Ovary (tissue), 9 donors: ENCODE data around the gene INPP5A. TPM values are rescaled to one million over a fixed set of nuclear protein-coding genes. Genes with fewer than 3 reads are reported as not detected.

ENCODE experiments used
- DNase-seq, 5 donors: peaks; one replicate each; pipeline ENCODE4 v3.0.0-alpha.2; 2019 to 2020
- H3K27ac ChIP-seq, 2 donors: fragments of 200-600 bp; one replicate each; pipeline versions ENCODE4 v1.5.1 to v1.8.0; 2019 to 2022
- H3K27me3 ChIP-seq: fragments of 200-600 bp; one replicate; pipeline ENCODE4 v1.8.0; 2022
- H3K36me3 ChIP-seq: fragments of 200-600 bp; sonication (generic); one replicate; pipeline ENCODE4 v1.5.1; 2019
- H3K4me1 ChIP-seq: one replicate; pipeline ENCODE4 v1.8.1; 2013; ENCODE audit warnings: mild to moderate bottlenecking, moderate library complexity; ENCODE audit not compliant: insufficient read depth
- H3K4me3 ChIP-seq: fragments of 200-600 bp; sonication (generic); one replicate; pipeline ENCODE4 v1.5.1; 2017
- H3K9me3 ChIP-seq, 2 donors: fragments of 200-600 bp in 1 of 2; sonication (generic) in 1 of 2; one replicate each; pipeline versions ENCODE4 v1.5.1 to v1.8.1; 2013 to 2019; ENCODE audit warnings: mild to moderate bottlenecking in 1 of 2, moderate library complexity in 1 of 2
- EP300 ChIP-seq: sonication (generic); formaldehyde crosslinking; IDR thresholded peaks from one replicate; pipeline ENCODE4 v1.6.1; 2017; ENCODE audit warnings: antibody characterized with exemption
- POLR2A ChIP-seq: fragments of 450-650 bp; IDR thresholded peaks from one replicate; pipeline ENCODE4 v1.6.1; 2017; ENCODE audit warnings: antibody characterized with exemption, mild to moderate bottlenecking, moderate library complexity
- WGBS, 3 donors: extraction: QIAGEN DNeasy Blood & Tissue Kit in 1 of 3; methylation state at CpG; one replicate each; pipeline versions ENCODE4 v1.1.5 to v1.1.7; 2013 to 2017; 5-methylcytosine and 5-hydroxymethylcytosine counted together
- intact Hi-C, 4 donors: fragments of 100-400 bp; cut with DNase I; formaldehyde crosslinking; loops; one replicate each; pipeline versions ENCODE4 v1.11.0 to v1.15.1; 2022 to 2023
- polyA plus RNA-seq, 2 donors: library from polyadenylated mRNA; stranded (reverse); fragments of 200-250 nt in 1 of 2; fragments of 350-450 nt in 1 of 2; fragmentation: Illumina TruSeq in 1 of 2; extraction: RNeasy Lipid Tissue Mini Kit (QIAGEN cat#74804) in 1 of 2; gene quantifications; one replicate each; pipeline ENCODE4 v1.2.3, GENCODE V29; 2013 to 2014
- total RNA-seq, 7 donors: library from RNA; depleted of rRNA in 2 of 7; stranded (reverse); fragments of >200 nt in 2 of 7; fragmentation: NEBNext Ultra II Directional in 3 of 7; extraction: Animal tissue kit (Norgen Biotek cat#: 25700) in 3 of 7; gene quantifications; one replicate each; pipeline versions ENCODE4 v1.1.0 to v1.2.4, GENCODE V29; 2016 to 2023
- TF ChIP-seq, protein P1 (sequence below), 3 donors: fragments of 450-650 bp in 2 of 3; fragments of 200-600 bp in 1 of 3; IDR thresholded peaks; one replicate each; pipeline versions ENCODE4 v1.5.1 to v1.8.0; 2016 to 2022; ENCODE audit warnings: antibody characterized with exemption in 3 of 3, mild to moderate bottlenecking in 1 of 3
- donor health status: DM: no; HTN: no; CAD: no; lungs with moderate emphysema.
- donor health status: DM: no; HTN: no; CAD: no.
- donor health status: Bipolar disorder and iron deficiency.
- donor health status: DM: yes; HTN: yes; CAD: no.
- donor health status: DM: no; HTN: no; CAD: no.
- donor health status: DM: yes; HTN: yes; CAD: no.

The INPP5A gene
- total and polyA plus RNA-seq, 9 donors, result 19.8 to 41.2 (median 35.3) TPM

DNA sequence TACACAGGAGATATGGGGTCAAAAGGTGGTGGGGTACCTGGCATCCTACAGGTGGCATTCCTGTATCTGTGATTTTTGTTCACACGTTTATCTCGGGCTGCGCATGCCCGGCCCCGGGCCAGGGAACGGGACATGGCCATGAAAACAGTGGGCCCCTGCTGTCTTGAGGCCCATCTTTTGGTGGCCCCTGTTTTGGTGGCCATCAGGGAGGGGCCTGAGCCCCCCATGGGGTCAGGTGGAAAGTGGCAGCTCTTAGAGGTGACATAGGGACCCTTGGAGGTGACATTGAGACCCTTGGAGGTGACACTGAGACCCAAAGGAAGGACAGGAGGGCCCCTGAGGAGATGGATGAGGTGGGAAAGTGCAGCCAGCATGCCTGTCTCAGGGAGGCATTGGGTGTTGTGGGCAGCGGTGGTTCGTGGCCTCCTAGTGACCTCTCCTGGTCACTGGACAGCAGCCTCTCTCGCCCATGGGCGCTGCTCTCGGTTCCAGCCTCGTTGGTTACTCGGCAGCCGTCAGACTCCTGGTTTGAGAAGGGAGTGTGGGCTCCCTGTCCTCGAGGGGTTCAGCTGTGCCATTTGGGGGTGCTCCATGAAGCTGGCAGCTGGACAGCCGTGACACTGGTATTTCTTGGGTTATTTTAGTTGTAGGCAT, 39.9 kb downstream of the INPP5A start:
- intact Hi-C loops, result no loop called here
- no peaks in the 10 kb centered on the region for H3K36me3 ChIP-seq
- H3K4me1 ChIP-seq, result peaks cover 19% of the 10 kb centered on the region
- WGBS, 3 donors, result 75 to 83% (median 82%) methylated on average over 16 of the region's 16 CpGs
- no peaks in the 10 kb centered on the region for H3K9me3 ChIP-seq
- TF ChIP-seq POLR2A (no peak), EP300 (no peak)
- TF ChIP-seq, protein P1, sequence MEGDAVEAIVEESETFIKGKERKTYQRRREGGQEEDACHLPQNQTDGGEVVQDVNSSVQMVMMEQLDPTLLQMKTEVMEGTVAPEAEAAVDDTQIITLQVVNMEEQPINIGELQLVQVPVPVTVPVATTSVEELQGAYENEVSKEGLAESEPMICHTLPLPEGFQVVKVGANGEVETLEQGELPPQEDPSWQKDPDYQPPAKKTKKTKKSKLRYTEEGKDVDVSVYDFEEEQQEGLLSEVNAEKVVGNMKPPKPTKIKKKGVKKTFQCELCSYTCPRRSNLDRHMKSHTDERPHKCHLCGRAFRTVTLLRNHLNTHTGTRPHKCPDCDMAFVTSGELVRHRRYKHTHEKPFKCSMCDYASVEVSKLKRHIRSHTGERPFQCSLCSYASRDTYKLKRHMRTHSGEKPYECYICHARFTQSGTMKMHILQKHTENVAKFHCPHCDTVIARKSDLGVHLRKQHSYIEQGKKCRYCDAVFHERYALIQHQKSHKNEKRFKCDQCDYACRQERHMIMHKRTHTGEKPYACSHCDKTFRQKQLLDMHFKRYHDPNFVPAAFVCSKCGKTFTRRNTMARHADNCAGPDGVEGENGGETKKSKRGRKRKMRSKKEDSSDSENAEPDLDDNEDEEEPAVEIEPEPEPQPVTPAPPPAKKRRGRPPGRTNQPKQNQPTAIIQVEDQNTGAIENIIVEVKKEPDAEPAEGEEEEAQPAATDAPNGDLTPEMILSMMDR (IDR thresholded peaks at IDR 0.05), result no peak
- no peaks in the 10 kb centered on the region for H3K27me3 ChIP-seq
- no peak for DNase-seq
- no peak overlapping the region for H3K27ac ChIP-seq
- H3K4me3 ChIP-seq, result no peak overlapping the region

DNA sequence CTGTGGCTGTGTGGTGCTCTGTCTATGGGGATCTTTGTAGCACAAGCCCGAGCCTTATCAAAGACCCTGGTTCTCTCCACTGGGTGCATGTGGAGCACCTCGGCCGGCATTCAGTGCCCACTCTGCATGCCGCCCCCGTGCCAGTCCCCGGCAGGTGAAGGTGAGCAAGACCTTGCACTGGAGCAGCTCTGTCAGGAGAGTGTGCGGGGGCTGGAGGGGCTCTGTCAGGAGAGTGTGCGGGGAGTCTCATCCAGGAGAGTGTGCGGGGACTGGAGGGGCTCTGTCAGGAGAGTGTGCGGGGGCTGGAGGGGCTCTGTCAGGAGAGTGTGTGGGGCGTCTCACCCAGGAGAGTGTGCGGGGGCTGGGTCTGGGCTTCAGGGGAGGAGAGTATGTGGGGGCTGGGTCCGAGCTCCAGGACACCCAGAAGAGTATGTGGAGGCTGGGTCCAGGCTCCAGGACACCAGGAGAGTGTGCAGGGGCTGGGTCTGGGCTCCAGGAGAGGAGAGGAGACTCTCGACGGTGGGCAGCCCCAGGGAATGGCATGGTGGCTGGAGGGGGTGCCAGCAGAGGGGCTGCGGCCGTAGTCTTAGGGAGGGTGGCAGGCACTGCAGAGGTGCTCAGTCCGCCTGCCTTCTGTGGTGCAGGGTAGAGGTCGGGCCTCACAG, 40.8 kb downstream of the INPP5A start:
- Histone ChIP-seq H3K27ac (no peak overlapping the region), H3K4me3 (no peak overlapping the region), H3K27me3 (no peaks in the 10 kb centered on the region), H3K4me1 (peaks cover 20% of the 10 kb centered on the region), H3K9me3 (no peaks in the 10 kb centered on the region), H3K36me3 (no peaks in the 10 kb centered on the region)
- TF ChIP-seq POLR2A, result no peak
- no peak for TF ChIP-seq EP300
- TF ChIP-seq, protein P1 (IDR thresholded peaks at IDR 0.05), result no peak
- DNase-seq, result no peak
- intact Hi-C loops, result no loop called here
- WGBS, 3 donors, result 77 to 86% (median 78%) methylated on average over 19 of the region's 19 CpGs

DNA sequence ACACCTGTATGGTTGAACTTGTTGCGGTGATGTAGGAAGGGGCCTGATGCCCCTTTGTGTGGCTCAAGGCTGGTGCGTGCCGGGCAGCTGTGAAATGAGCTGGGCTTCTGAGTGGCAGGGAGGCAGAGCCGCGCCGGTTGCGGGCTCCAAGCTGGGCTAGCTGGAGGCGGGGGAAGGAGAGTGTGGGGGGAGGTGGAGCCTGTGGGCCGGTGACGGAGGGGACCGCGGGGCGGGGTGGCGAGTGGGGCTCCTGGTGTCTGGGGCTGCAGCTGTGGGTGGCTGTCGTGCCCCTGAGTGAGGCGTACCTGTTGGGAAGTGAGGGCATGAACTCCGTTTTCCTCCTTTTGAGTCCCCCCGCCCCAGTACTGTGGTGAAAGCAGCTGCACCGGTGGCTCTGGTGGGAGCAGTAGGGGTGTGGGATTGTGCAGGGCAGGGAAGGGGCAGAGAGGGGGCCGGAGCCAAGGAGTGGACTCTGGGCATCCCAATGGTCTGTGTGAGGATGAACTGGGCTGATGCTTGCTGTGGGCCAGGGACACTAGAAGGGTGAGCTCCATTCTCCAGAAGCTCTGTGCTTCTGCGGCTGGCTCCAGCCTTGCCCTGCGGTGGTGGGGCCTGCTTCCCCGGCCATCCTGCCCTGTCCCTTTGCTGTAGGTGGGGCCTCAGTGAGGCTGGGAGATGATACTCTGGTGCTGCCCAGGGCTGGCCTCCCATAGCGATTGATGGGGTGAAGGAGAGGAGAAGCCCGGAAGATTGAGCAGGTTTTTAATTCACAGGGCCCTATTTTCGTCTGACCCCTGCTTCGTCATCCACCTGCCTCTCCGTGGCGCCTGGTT, 41.7 kb downstream of the INPP5A start:
- intact Hi-C loops, result no loop called here
- Histone ChIP-seq H3K9me3 (no peaks in the 10 kb centered on the region), H3K4me1 (peaks cover 23% of the 10 kb centered on the region), H3K4me3 (no peak overlapping the region), H3K27ac (no peak overlapping the region), H3K36me3 (no peaks in the 10 kb centered on the region), H3K27me3 (no peaks in the 10 kb centered on the region)
- TF ChIP-seq POLR2A, result no peak
- no peak for TF ChIP-seq EP300
- TF ChIP-seq, protein P1 (IDR thresholded peaks at IDR 0.05), result no peak
- DNase-seq, result no peak
- WGBS, 3 donors, result 81 to 85% (median 85%) methylated on average over 29 of the region's 29 CpGs

DNA sequence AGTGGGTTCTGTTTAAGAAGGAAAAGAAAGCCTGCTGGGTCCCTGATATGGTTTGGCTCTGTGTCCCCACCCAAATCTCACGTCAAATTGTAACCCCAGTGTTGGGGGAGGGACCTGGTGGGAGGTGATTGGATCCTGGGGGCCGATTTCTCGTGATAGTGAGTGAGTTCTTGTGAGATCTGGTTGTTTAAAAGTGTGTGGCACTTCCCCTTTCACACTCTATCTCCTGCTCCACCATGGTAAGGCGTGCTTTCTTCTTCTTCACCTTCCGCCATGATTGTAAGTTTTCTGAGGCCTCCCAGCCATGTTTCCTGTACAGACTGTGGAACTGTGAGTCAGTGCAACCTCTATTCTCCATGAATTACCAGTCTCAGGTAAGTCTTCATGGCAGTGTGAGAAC, 42.6 kb downstream of the INPP5A start:
- no peak overlapping the region for H3K4me3 ChIP-seq
- 94 to 100% (median 95%) methylated on average over 5 of the region's 5 CpGs for WGBS, 3 donors
- no peaks in the 10 kb centered on the region for H3K27me3 ChIP-seq
- no peaks in the 10 kb centered on the region for H3K9me3 ChIP-seq
- no peaks in the 10 kb centered on the region for H3K36me3 ChIP-seq
- DNase-seq, result no peak
- TF ChIP-seq, protein P1 (IDR thresholded peaks at IDR 0.05), result no peak
- TF ChIP-seq POLR2A, result no peak
- no peak for TF ChIP-seq EP300
- intact Hi-C loops, result no loop called here
- peaks cover 18% of the 10 kb centered on the region for H3K4me1 ChIP-seq
- no peak overlapping the region for H3K27ac ChIP-seq
